A673 (cell line): ENCODE data around the gene THBS3. TPM values are rescaled to one million over a fixed set of nuclear protein-coding genes. Genes with fewer than 3 reads are reported as not detected.

Source experiments
- BruUV-seq: library from RNA; stranded (reverse); fragments of 400-500 nt; replicated peaks from 2 replicates; lab custom pipeline; 2021; lab: Mats Ljungman, UMichigan
- CTCF ChIA-PET: fragments of 300-600 bp; sonication (Branson Sonifier 250); formaldehyde crosslinking; loops from one replicate; lab custom pipeline; 2022; ENCODE audit warnings: antibody characterized with exemption; lab: Charles Lee
- POLR2A ChIA-PET: fragments of 300-600 bp; sonication (Branson Sonifier 250); formaldehyde crosslinking; loops from one replicate; lab custom pipeline; 2022; ENCODE audit warnings: antibody characterized with exemption; ENCODE audit not compliant: low non-redundant PET; lab: Charles Lee
- DNase-seq: peaks from one replicate; pipeline ENCODE4 v3.0.0-alpha.2; 2015; ENCODE audit warnings: low spot score
- H3K27ac ChIP-seq: fragments of 200-600 bp; sonication (generic); 2 replicates; pipeline ENCODE4 v1.5.1; 2016; ENCODE audit warnings: mixed run types, low read depth, mild to moderate bottlenecking, mixed read lengths, antibody characterized with exemption, low read length; ENCODE audit not compliant: poor library complexity, severe bottlenecking
- H3K27me3 ChIP-seq: fragments of 200-600 bp; sonication (generic); replicated peaks from 2 replicates; pipeline ENCODE4 v1.6.1; 2017; ENCODE audit warnings: mixed run types, low read depth, mild to moderate bottlenecking, mixed read lengths, antibody characterized with exemption, low read length; ENCODE audit not compliant: insufficient read depth, poor library complexity
- H3K36me3 ChIP-seq: fragments of 200-600 bp; sonication (generic); 2 replicates; pipeline ENCODE4 v1.6.1; 2016; ENCODE audit warnings: mixed run types, mild to moderate bottlenecking, mixed read lengths, antibody characterized with exemption, low read length; ENCODE audit not compliant: insufficient read depth, poor library complexity, severe bottlenecking
- H3K4me1 ChIP-seq: fragments of 200-600 bp; sonication (generic); 2 replicates; pipeline ENCODE4 v1.6.1; 2017; ENCODE audit warnings: mixed run types, mild to moderate bottlenecking, mixed read lengths, antibody characterized with exemption, low read length; ENCODE audit not compliant: insufficient read depth, poor library complexity, severe bottlenecking
- H3K4me3 ChIP-seq: fragments of 200-600 bp; sonication (generic); 2 replicates; pipeline ENCODE4 v1.5.1; 2016; ENCODE audit warnings: low read depth, mixed run types, mild to moderate bottlenecking, mixed read lengths, low read length; ENCODE audit not compliant: poor library complexity, severe bottlenecking
- H3K9me3 ChIP-seq: fragments of 200-600 bp; sonication (generic); 2 replicates; pipeline ENCODE4 v1.6.1; 2016; ENCODE audit warnings: mixed run types, low read depth, mild to moderate bottlenecking, mixed read lengths, antibody characterized with exemption, low read length; ENCODE audit not compliant: poor library complexity, severe bottlenecking
- CTCF ChIP-seq: fragments of 300-800, 200-600 bp; sonication (generic); conservative IDR thresholded peaks from 2 replicates; pipeline ENCODE4 v1.5.1; 2017; ENCODE audit warnings: low read depth, mild to moderate bottlenecking, antibody characterized with exemption, low read length, moderate library complexity, mixed read lengths
- EZH2 ChIP-seq: fragments of 200-600 bp; sonication (generic); IDR thresholded peaks from 2 replicates; pipeline ENCODE4 v1.6.1; 2017; ENCODE audit warnings: borderline replicate concordance, low read depth, mild to moderate bottlenecking, mixed read lengths, antibody characterized with exemption, low read length; ENCODE audit not compliant: poor library complexity, severe bottlenecking
- intact Hi-C: fragments of 100-400 bp; cut with micrococcal nuclease; formaldehyde crosslinking; loops from one replicate; pipeline ENCODE4 v1.10.0; 2022; ENCODE audit not compliant: unreplicated experiment
- total RNA-seq: library from RNA; stranded (reverse); gene quantifications from 2 replicates; pipeline ENCODE4 v1.2.3, GENCODE V29; 2021

The THBS3 gene
- total RNA-seq, 1 experiment from 2014 or later: 23.2 TPM

GRCh38 chr1:155202731-155203515 lies 4.8 kb downstream of the THBS3 start:
- Histone ChIP-seq H3K4me3 (no peak overlapping the region), H3K36me3 (peaks cover 8% of the 10 kb centered on the region), H3K4me1 (peaks cover 10% of the 10 kb centered on the region), H3K9me3 (no peaks in the 10 kb centered on the region), H3K27me3 (no peaks in the 10 kb centered on the region), H3K27ac (peak overlapping the region; percentile 30)
- TF ChIP-seq EZH2: no peak
- TF ChIP-seq CTCF: no peak
- no TSS peak for BruUV-seq
- POLR2A ChIA-PET: no interaction called here
- intact Hi-C loops: loop anchor here (10.0 kb wide), 1 partner anchor 392 kb away; no protein-coding TSS in a partner anchor
- CTCF ChIA-PET: no interaction called here
- no peak for DNase-seq

- Histone ChIP-seq H3K27ac (no peak overlapping the region), H3K36me3 (peaks cover 13% of the 10 kb centered on the region), H3K4me1 (peaks cover 3% of the 10 kb centered on the region), H3K9me3 (no peaks in the 10 kb centered on the region), H3K4me3 (no peak overlapping the region), H3K27me3 (no peaks in the 10 kb centered on the region)
- intact Hi-C loops: loop anchor here (10.0 kb wide), 1 partner anchor 393 kb away; no protein-coding TSS in a partner anchor
- ChIA-PET CTCF (no interaction called here), POLR2A (no interaction called here)
- no TSS peak for BruUV-seq
- TF ChIP-seq CTCF (no peak), EZH2 (no peak)
- DNase-seq: no peak
Observed at GRCh38 chr1:155202198-155202597, 5.5 kb downstream of the THBS3 start.

- no peak for DNase-seq
- no peaks in the 10 kb centered on the region for H3K4me1 ChIP-seq
- intact Hi-C loops: loop anchor here (10.0 kb wide), 1 partner anchor 394 kb away; no protein-coding TSS in a partner anchor
- no peak overlapping the region for H3K27ac ChIP-seq
- H3K9me3 ChIP-seq: no peaks in the 10 kb centered on the region
- H3K36me3 ChIP-seq: peaks cover 19% of the 10 kb centered on the region
- CTCF ChIA-PET: no interaction called here
- H3K27me3 ChIP-seq: no peaks in the 10 kb centered on the region
- no peak overlapping the region for H3K4me3 ChIP-seq
- POLR2A ChIA-PET: no interaction called here
- TF ChIP-seq EZH2 (no peak), CTCF (no peak)
- no TSS peak for BruUV-seq
Observed at GRCh38 chr1:155200920-155201319, 6.8 kb downstream of the THBS3 start.
